Dedifferentiated amniotic fluid mesenchymal stem cell (primary cell): ENCODE data around the gene RSRC1.
"Not testable (repeated sequence)": the region's sequence is repeated elsewhere in the genome, so short reads cannot be mapped to it uniquely, and the experiment has no call there.

Experiments
- DNase-seq: peaks from one replicate; pipeline ENCODE4 v3.0.0-alpha.2; 2016; ENCODE audit errors: extremely low spot score

Gene RSRC1

DNA sequence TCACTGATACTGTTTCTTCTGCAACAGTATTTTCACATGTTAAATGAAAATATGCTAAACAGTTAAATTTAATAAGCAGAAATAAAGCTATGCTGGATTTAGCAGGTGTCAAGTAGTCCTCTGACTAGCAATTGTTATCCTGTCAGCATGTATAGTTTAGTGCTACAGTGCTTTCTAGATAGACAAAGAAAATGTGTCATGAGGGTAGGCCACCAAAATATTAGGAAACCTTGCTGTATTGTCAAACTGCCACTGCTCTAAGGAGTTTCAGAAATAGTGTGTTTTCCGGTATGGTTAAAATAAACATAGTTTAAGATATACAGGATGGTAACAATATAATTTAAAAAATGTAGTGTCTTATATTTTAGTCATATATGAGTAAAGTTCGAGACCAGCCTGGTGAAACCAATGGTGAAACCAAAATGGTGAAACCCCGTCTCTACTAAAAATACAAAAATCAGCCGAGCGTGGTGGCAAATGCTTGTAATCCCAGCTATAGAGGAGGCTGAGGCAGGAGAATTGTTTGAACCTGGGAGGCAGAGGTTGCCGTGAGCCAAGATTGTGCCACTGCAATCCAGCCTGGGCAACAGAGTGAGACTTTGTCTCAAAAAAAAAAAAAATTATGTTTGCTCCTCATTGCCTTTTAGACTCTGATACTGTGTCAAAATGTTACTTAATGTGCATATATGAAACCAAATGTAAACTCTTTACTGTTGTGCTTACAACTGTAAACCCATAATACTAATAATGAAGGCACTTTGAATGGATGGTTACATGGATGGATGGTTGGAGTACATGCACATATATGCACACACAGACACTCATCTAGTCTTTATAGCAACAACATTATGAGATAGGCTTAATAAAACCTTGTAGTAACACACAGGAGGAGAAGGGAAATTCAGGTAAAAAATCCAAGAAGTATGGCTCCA is 204.8 kb downstream of the RSRC1 start:
- no peak for DNase-seq

DNA sequence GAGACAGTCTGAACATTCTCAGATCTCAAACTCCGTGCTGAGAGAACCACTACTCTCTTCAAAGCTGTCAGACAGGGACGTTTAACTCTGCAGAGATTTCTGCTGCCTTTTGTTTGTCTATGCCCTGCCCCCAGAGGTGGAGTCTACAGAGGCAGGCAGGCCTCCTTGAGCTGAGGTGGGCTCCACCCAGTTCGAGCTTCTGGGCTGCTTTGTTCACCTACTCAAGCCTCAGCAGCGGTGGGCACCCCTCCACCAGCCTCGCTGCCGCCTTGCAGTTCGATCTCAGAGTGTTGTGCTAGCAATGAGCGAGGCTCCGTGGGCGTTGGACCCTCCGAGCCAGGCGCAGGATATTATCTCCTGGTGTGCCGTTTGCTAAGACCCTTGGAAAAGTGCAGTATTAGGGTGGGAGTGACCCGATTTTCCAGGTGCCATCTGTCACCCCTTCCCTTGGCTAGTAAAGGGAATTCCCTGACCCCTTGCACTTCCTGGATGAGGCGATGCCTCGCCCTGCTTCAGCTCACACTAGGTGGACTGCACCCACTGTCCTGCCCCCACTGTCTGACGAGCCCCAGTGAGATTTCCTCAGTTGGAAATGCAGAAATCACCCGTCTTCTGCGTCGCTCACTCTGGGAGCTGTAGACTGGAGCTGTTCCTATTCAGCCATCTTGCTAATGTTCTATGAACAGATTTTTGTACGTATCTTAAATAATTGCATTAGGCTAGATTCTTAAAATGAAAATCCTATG is 220.0 kb downstream of the RSRC1 start:
- DNase-seq, result not testable (repeated sequence)

DNA sequence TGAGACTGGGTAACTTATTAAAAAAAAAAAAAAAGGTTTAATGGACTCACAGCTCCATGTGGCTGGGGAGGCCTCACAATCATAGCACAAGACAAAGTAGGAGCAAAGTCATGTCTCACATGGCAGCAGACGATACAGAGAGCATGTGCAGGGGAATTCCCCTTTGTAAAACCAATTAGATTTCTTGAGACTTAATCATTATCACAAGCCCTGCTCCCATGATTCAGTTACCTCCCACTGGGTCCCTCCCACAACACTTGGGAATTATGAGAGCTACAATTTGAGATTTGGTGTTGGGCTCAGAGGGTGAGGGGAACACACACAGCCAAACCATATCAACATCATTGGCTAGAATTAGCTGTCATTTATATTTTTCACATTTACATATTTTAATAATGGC is 221.0 kb downstream of the RSRC1 start:
- no peak for DNase-seq

DNA sequence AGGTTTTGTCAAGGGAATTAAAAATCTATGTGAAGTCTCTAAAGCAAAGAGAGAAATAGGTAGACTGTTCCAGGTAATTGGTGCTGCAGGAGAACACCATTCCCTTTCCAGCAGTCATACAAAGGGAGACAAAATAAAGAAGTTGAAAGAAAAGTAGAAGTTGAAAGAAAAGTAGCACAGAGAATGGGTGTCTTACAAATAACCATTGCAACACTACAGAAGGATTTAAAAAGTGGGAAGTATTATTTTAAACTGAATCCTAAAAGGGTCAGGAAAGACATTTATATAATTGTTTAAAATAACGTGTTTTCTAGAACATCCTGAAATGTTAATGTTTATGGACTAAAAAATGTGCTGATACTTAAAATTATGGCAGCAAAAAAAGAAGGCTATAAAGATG is 223.8 kb downstream of the RSRC1 start:
- DNase-seq, result no peak

GRCh38 chr3:158337110-158337509 is 227.2 kb downstream of the RSRC1 start:
- DNase-seq, result no peak

DNA sequence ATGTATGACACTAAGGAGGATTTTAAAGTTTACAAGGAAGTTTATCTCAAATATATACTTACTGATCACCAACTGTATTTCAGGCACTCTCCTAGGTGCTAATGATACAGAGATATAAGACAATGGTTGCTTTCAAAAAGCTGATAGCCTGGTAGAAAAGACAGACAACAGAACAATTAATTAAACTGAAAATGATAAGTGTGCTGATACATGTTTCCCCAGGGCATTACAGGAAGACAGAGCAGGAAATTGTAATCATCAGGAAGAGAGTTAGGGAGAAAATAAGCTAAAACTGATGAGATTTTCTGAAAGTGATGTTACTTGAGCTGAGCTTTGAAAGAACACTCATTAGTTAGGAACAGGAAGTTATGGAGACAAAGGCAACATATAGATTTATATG is 229.7 kb downstream of the RSRC1 start:
- no peak for DNase-seq

GRCh38 chr3:158340951-158341350 is 231.1 kb downstream of the RSRC1 start:
- DNase-seq, result not testable (repeated sequence)

GRCh38 chr3:158347966-158348365 is 238.1 kb downstream of the RSRC1 start:
- DNase-seq, result no peak

DNA sequence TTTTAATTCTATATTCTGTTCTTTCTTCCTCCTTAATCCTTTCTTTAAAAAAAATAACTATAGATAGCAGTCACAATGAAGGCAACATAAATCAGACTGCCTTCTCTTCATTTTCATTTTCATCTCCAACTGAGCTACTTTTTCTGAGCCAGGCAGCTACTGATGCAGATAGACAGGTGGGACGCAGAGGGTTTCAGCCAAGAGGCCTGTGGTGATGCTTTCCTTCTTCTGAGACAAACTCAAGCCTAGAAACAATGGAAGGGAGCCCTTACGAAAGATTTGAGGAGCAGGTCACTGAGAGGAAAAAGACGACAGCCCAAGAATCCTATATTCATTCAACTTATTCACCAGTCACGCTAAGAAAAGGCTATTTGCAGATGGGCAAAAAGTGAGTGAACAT is 241.1 kb downstream of the RSRC1 start:
- no peak for DNase-seq

- DNase-seq, result no peak
Observed at GRCh38 chr3:158352551-158352950, 242.7 kb downstream of the RSRC1 start.

GRCh38 chr3:158354713-158355112 is 244.8 kb downstream of the RSRC1 start:
- DNase-seq, result no peak

- no peak for DNase-seq
Observed at GRCh38 chr3:158355623-158356588, 246.0 kb downstream of the RSRC1 start.

- DNase-seq, result no peak
Observed at GRCh38 chr3:158359339-158359738, 249.4 kb downstream of the RSRC1 start.

GRCh38 chr3:158360756-158361448 is 251.0 kb downstream of the RSRC1 start:
- DNase-seq, result no peak

GRCh38 chr3:158368271-158368670 is 258.4 kb downstream of the RSRC1 start:
- DNase-seq, result no peak

DNA sequence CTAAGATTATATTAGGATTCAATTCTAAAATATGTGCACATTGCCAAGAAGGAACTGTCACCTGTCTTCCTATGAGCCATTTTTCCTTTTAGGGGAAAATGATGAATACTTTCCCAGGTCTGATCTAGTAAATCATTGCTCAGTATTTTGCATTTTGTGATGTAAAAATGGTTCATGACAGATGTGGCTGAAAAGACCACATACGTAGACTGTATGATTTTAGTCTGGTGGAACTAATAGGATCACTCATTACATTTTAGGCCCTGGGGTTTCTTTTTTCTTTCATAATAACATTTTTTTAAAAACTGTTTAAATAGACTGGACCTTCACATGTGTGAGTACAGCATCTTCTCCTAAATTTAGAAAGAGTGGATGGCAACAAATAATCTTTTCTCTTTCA is 259.4 kb downstream of the RSRC1 start:
- no peak for DNase-seq

DNA sequence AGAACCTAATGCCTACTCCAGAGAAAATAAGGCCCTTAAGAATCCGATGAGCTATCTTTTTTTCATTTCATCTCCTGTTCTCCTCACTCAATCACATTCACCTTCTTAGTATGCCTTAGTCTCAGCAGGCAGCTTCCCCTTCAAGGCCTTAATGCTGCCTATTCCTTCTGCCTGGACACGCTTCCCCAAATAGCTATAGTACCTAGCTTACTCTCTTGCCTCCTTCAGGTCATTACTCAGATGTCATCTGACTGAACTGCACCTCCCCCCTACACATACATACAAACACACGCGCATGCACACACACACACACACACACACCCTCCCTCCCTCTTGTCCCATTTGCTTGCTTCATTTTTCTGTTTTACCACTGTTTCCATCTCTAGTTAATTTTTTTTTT is 269.6 kb downstream of the RSRC1 start:
- no peak for DNase-seq

DNA sequence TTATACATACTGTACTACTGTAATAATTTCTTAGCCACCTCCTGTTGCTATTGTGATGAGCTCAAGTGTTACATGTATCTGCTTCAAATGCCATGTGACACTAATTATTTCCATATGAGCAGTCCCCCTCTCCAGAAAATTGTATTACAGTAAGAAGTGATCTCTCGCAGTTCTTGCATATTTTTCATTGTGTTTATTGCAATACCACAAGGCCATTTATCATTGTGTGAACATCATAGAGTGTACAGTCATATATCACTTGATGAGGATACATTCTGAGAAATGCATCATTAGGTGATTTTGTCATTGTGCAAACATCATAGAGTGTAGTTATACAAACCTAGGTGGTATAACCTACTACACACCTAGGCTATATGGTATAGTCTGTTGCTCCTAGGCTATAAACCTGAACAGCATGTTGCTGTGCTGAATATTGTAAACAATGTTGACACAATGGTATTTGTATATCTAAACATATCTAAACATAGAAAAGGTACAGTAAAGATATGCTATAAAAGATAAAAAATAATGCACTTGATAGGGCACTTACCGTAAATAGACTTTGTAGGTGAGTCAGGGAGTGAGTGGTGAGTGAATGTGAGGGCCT is 271.5 kb downstream of the RSRC1 start:
- DNase-seq, result no peak

- no peak for DNase-seq
Observed at GRCh38 chr3:158382479-158382878, 272.6 kb downstream of the RSRC1 start.

GRCh38 chr3:158384019-158384418 is 274.1 kb downstream of the RSRC1 start:
- DNase-seq, result no peak

DNA sequence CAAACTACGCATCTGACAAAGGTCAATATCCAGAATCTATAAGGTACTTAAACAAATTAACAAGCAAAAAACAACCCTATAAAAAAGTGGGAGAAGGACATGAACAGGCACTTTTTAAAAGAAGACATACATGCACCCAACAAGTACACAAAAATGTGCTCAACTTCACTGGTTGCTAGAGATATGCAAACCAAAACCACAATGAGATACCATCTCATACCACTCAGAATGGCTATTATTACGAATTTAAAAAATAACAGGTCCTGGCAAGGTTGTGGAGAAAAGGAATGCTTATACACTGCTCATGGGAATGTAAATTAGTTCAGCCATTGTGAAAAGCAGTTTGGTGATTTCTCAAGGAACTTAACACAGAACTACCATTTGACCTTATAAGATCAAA is 285.5 kb downstream of the RSRC1 start:
- DNase-seq, result no peak
